ENCODE data around the gene MAML3.

MAML3 gene

DNA sequence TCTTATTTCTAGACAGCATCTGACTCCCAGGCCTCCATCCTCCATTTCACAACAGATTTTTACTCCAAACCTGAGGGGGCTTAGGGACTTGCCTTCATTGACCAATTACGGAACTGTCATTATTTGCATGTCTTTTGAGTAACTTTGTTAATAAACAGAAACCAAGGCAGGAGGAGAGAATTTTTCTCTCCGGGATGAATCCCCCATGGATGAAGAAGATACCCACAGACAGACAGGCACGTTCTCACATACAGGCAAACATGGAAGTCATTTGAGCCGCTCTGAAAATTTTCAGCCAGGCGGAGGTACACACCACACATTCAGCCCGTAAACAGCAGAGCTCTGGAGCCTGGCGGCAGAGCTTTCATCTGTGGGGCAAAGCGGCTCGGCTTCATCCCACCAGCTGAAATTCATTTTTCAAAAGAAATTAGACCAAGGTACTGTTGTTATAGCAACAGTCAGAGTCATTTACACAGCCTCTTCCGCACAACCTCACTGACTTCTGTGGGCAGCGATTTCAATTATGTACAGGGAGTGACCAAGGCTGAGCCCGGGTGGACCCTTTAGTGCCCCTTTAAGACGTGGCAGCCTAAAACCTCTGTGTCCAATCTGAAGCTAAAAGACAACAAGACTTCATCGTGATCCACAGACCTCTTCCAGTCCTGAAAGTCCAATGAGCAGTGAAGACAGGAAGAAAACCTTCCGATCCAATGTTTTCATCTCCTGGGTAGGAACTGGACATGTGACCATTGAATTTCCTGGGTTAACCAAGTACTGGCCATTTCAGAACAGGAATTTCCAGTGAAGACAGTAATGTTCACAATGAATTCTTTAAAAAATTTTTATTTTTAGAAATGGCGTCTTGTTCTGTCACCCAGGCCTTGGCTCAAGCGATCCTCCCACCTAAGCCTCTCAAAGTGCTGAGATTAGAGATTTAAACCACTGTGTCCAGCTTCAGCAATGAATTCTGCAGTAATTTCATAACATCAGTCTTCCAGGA lies 251.4 kb downstream of the MAML3 start:
- no peak for DNase-seq
- TF ChIP-seq, protein P1, sequence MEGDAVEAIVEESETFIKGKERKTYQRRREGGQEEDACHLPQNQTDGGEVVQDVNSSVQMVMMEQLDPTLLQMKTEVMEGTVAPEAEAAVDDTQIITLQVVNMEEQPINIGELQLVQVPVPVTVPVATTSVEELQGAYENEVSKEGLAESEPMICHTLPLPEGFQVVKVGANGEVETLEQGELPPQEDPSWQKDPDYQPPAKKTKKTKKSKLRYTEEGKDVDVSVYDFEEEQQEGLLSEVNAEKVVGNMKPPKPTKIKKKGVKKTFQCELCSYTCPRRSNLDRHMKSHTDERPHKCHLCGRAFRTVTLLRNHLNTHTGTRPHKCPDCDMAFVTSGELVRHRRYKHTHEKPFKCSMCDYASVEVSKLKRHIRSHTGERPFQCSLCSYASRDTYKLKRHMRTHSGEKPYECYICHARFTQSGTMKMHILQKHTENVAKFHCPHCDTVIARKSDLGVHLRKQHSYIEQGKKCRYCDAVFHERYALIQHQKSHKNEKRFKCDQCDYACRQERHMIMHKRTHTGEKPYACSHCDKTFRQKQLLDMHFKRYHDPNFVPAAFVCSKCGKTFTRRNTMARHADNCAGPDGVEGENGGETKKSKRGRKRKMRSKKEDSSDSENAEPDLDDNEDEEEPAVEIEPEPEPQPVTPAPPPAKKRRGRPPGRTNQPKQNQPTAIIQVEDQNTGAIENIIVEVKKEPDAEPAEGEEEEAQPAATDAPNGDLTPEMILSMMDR (IDR thresholded peaks at IDR 0.05; ENCODE audit: low read depth, low read length) = no peak
- H3K4me3 ChIP-seq (ENCODE audit: low read depth, low read length) = no peak overlapping the region; the same call in 1 of the 2 replicates

DNA sequence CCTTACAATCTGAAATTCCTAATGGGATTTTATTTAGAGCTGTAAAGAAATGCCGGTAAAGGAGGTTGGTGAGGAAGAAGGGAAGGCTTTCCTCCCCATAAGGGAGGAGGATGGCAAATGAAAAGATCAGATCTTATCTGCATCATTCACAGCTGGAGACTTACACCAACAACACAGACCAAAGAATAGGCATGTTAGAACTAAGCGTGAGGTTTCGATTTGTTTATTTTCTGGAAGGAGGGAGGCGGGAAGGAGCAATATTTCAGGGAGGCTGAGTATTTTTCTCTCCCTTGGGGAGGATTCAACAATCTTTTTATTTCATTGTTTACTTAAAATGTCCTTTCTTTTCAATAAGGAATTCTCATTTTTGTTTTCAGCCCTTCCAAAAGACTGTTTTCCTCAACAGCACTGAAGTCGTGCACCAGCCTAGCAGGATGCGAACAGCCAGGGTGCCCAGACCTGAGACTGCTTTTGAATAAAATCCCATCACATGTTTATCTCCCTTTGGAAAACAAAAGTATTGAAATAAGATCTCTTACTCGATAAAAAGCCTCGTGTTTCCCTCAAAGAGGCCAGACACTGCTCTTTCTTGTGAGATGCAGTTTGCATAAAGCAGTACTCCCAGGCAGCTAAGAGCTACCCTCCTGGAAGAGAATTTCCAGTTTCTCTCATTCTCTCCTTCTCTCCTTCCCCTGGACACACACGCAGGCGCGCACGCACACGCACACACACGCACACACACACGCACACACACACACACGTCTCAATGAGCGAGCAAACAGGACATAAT lies 252.3 kb downstream of the MAML3 start:
- Histone ChIP-seq H3K4me3 (ENCODE audit: low read depth, low read length) (no peak overlapping the region), H3K36me3 (no peaks in the 10 kb centered on the region), H3K4me1 (peaks cover 27% of the 10 kb centered on the region), H3K27me3 (no peaks in the 10 kb centered on the region), H3K9me3 (no peaks in the 10 kb centered on the region)
- TF ChIP-seq, protein P1 (IDR thresholded peaks at IDR 0.05; ENCODE audit: low read depth, low read length) = no peak
- no peak for DNase-seq

More for the DNA sequence above, 251.4 kb downstream of the MAML3 start:
- Histone ChIP-seq H3K4me1 (peaks cover 35% of the 10 kb centered on the region), H3K36me3 (no peaks in the 10 kb centered on the region), H3K9me3 (no peaks in the 10 kb centered on the region), H3K27me3 (no peaks in the 10 kb centered on the region)

GRCh38 chr4:139900964-139901376 lies 253.0 kb downstream of the MAML3 start:
- H3K4me1 ChIP-seq = peaks cover 28% of the 10 kb centered on the region
- H3K36me3 ChIP-seq = no peaks in the 10 kb centered on the region
- H3K27me3 ChIP-seq = no peaks in the 10 kb centered on the region
- no peak for DNase-seq
- H3K4me3 ChIP-seq (ENCODE audit: low read depth, low read length) = no peak overlapping the region
- no peaks in the 10 kb centered on the region for H3K9me3 ChIP-seq
- TF ChIP-seq, protein P1 (IDR thresholded peaks at IDR 0.05; ENCODE audit: low read depth, low read length) = no peak

DNA sequence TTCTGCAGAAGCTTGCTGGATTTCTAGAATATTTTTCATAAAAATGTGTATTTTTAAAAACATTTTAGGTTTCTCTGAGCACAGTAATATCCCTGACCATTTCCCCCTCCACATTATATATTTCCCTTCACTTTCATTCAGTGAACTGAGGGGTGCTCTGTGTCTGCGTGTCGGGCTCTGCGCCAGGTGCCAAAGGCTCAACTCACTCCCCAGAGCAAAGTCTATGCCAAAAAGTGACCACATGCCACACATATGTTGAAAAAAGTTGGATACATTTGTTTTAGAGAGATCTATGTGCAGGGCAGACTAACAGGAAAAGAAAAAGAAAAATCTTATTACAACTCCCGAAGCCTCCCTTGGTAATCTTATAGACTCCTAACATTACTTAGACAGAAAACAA lies 254.6 kb downstream of the MAML3 start:
- Histone ChIP-seq H3K4me1 (peaks cover 28% of the 10 kb centered on the region), H3K36me3 (no peaks in the 10 kb centered on the region), H3K27me3 (no peaks in the 10 kb centered on the region), H3K4me3 (ENCODE audit: low read depth, low read length) (no peak overlapping the region), H3K9me3 (no peaks in the 10 kb centered on the region)
- TF ChIP-seq, protein P1 (IDR thresholded peaks at IDR 0.05; ENCODE audit: low read depth, low read length) = no peak
- no peak for DNase-seq

DNA sequence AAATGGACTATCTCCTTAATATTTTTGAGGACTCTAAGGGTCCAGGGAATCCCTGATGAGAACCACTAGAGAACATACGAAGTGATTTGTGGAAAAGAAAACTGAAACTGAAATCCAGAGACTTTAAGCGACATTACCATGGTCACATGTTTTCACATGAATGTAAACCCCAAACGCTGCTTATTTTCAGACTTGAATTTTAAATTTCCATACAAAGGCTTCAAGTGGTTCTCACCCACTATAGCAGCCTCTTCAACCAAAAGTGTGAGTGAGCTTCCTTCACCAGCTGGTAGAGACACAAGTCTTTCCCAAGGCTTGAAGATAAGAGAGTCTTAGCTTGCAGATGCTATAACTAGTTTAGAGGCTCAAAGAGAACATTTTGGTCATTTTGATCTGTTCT lies 255.7 kb downstream of the MAML3 start:
- H3K9me3 ChIP-seq = no peaks in the 10 kb centered on the region
- H3K27me3 ChIP-seq = no peaks in the 10 kb centered on the region
- H3K4me1 ChIP-seq = peaks cover 28% of the 10 kb centered on the region
- H3K36me3 ChIP-seq = no peaks in the 10 kb centered on the region
- TF ChIP-seq, protein P1 (IDR thresholded peaks at IDR 0.05; ENCODE audit: low read depth, low read length) = no peak
- H3K4me3 ChIP-seq (ENCODE audit: low read depth, low read length) = no peak overlapping the region
- no peak for DNase-seq

All from BE2C (cell line).